Activated T-cell treated with anti-CD3 and anti-CD28 coated beads for 1 hour (primary cell): ENCODE measurements around the gene FAM184A.
"Not testable (repeated sequence)": the region's sequence is repeated elsewhere in the genome, so short reads cannot be mapped to it uniquely, and the experiment has no call there.

Source experiments
- DNase-seq: peaks from one replicate; pipeline ENCODE4 v3.0.0-alpha.2; 2020; ENCODE audit warnings: low read depth

FAM184A gene

DNA sequence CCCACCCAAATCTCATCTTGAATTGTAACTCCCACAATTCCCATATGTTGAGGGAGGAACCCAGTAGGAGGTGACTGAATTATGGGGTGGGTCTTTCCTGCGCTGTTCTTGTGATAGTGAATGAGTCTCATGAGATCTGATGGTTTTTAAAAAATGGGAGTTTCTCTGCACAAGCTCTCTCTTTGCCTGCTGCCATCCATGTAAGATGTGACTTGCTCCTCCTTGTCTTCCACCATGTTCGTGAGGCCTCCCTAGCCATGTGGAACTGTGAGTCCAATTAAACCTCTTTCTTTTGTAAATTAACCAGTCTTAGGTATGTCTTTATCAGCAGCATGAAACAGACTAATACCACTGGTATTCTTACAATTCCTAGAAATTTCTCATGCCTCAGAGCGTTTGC lies 69.2 kb downstream of the FAM184A start:
- not testable (repeated sequence) for DNase-seq

- no peak for DNase-seq
Measured at GRCh38 chr6:119006974-119007373, 71.5 kb downstream of the FAM184A start.

DNA sequence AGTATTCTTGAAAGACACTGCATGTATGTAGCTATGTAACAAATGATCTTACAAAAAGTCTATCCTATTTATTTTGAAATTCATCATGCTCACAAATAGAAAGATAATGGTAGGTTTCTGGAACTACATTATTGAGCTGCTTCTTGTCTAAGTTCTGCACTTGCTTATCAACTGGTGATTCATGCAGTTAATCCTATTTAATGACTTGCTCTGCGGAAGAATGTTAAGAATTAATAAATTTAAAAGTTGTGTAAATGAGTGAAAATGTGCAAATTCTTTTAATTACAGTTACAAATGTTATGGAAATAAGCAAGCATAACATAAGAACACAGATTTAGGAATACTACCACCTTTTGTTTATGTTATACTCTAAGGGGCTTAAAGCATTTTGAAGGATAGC lies 76.4 kb downstream of the FAM184A start:
- DNase-seq, result no peak

DNA sequence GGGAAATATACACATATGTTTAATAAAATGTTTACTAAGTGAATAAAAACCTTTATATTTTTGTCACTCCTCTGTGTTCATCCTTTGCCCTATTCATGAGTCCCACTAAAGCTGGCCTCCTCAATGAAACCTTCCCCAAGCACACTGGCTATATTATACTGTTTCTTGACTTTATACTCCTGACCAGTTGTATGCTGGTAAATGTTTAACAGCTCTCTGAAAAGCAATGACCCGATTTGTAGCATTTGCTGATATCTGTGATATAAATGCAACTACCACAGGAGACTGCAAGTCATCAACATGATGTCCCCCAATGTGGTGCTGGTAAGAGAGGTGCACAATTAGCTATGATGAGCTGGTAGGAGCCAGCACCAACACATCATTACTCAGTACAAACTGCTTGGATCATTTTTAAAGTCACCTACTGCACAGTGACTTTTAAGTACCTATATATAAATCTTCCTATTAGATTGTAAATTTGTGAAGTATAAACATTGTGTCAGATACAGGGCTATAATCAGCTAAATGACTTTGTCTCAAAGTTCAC lies 78.9 kb downstream of the FAM184A start:
- no peak for DNase-seq

- not testable (repeated sequence) for DNase-seq
Measured at GRCh38 chr6:118997426-118997825, 81.0 kb downstream of the FAM184A start.

- DNase-seq, result no peak
Measured at GRCh38 chr6:118996289-118996820, 82.1 kb downstream of the FAM184A start.

DNA sequence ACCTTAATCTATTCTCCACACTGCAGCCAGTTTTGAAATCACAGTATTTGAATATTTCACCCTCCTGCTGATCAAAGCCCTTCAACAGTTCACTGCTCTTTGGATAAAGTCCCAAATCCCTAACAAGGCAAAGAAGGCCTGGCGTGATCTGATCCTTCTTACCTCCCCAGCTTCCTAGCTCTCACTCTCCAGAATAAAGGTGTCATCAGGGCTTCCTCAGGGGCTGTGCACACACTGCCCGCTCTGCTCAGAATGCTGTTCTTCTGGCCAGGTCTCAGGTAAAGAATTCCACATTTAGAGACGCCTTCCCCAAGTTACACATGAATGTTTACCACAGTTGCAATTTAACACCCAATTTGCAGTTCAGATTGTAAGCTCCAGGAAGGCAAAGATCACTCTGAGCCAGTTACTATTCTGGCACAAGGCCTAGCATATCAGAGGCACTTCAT lies 84.6 kb downstream of the FAM184A start:
- DNase-seq, result no peak

DNA sequence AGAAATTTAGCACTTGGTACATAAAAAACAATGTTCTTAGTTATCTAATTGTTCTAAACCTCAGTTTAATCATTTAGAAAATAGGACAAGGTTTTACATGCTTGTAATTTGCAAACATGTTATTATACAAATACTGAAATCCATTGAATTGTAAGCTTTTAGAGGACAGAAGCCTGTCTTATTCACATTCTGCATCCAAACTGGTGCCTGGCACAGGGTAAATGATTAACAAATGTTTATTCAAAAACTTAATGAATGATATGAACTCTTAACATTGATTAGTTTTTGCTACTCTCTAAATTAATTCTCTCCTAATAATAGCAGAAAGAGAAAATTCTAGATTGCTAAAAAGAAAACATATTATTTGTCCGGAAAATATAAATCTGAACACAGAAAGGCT lies 85.1 kb downstream of the FAM184A start:
- no peak for DNase-seq

GRCh38 chr6:118992186-118992795 lies 86.2 kb downstream of the FAM184A start:
- no peak for DNase-seq

DNA sequence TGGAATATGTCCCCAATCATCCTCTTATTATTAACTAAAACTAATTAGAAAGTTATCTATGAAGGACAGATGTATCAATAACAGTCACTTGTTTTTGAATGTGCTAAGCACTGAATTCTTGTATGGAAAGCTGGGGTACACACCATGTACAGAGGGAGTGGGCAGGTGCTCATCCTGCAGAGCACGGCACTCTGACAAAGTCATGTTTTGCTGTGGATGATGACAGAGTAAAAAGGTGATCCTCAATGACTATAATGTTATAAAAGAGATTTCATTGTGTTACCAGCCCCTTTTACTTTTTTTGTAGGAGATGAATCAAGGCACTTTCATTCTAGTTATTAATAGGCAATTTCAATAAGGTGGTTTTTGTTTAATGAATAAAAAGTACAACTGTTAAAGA lies 92.2 kb downstream of the FAM184A start:
- DNase-seq, result no peak

GRCh38 chr6:118985123-118985830 lies 93.2 kb downstream of the FAM184A start:
- no peak for DNase-seq

- DNase-seq, result no peak
Measured at GRCh38 chr6:118984342-118984741, 94.1 kb downstream of the FAM184A start.

DNA sequence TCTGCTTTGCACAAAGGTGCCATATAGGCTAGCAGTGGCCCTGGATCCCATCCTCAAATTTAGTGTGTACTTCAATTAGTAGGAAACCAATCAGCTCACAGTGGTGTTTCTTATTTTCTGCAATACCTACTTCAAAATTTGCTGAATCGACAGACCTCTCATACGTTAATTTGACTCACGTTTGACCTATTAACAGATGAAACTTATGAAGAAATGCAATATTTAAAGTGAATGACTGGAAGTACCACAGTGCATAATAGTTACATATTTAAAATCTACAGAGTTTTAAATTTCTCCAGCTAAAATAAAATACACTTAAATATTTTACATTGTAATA lies 95.9 kb downstream of the FAM184A start:
- DNase-seq, result no peak

DNA sequence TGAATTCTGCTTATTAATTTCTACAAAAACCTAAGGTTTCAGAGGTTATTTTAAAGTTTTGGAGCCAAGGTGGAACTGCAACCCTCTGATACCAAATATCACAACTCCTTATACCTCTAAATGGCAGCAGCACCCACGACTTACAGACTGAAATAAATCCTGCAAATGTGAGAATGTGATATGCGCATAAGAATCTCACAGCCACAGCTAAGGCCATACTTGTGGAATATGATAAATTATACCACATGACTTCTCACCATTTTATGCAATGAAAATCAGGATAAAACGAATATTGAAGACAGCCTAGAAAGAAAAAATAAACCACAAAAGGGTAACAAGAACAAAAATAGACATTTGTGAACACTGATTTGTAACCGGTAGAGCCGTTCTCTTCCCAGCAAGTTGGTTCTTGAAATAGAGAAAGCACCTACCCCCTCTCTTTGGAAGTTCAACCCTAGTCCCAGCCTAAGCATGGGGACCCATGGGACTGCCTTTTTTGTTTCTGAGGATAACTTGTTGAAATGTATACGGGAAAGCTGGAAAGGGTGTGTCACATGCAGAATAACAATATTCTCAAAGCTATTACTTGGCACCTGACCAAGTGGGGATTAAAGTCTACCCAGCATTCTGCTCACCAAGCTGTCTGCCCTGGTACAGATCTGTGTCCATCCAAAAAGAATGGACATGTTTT lies 96.4 kb downstream of the FAM184A start:
- no peak for DNase-seq

DNA sequence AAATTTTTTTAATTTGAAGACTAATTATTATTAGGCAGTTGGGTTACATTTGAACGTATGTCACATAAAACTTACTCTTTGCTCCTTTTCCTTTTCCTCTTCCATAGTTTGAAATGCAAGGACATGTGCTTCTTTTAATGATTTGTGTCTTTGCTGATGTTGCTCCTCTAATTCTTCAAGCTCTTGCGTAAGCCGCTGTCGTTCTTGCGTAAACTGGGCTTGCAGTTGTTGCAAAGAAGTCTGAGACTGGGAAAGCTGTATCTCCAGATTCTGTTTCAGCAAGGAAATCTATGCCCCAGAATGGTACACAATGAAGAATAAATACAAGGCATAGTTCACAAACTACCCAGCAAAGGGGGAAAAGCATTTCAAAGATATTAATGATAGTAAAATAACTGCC lies 98.4 kb downstream of the FAM184A start:
- no peak for DNase-seq

- DNase-seq, result no peak
Measured at GRCh38 chr6:118974790-118975189, 103.7 kb downstream of the FAM184A start.

- DNase-seq, result no peak
Measured at GRCh38 chr6:118971682-118972081, 106.8 kb downstream of the FAM184A start.

GRCh38 chr6:118970866-118971265 lies 107.6 kb downstream of the FAM184A start:
- DNase-seq, result no peak

GRCh38 chr6:118968416-118968815 lies 110.0 kb downstream of the FAM184A start:
- no peak for DNase-seq

DNA sequence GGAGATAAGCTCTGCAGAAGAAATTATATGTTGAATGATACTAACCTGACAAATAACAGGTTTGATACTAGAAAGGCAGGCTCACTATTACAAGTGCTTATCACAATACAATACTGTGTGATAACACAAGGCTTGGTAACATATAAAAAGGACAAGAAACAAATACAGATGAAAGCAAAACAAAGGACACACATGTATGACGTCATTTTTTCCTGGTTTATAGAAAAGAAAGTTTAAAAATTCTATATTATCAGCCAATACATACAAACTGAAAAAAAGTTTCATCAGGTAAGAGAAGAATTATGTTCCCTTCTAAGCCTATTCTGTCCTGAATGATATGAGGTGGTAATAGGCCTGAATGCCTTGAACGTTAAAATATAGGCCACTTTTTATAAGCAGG lies 111.2 kb downstream of the FAM184A start:
- DNase-seq, result no peak

DNA sequence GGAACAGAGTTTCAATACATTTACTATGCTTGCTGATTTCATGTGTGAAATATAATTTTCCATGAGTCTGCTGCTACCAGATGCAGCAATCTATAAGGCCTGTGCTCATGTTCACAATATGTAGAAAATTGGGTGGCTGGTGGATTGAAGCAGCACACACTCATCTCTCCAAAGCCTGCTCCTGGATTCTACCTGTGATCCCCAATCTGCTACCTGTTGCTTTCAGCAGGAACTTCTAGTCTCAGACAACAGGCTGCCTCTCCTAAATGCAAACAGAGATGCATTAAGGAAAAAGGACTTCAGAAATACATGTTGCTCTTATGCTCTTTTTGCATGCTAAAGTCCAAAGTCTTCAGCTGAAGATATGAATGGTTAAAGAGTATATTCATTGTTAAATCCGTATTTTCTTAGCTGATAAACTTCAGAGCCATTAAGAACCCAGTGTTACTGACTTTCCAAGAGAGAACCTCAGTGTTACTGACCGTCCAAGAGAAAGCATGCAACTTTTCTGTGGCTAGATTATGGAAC lies 112.6 kb downstream of the FAM184A start:
- DNase-seq, result no peak

- no peak for DNase-seq
Measured at GRCh38 chr6:118965371-118965770, 113.1 kb downstream of the FAM184A start.

DNA sequence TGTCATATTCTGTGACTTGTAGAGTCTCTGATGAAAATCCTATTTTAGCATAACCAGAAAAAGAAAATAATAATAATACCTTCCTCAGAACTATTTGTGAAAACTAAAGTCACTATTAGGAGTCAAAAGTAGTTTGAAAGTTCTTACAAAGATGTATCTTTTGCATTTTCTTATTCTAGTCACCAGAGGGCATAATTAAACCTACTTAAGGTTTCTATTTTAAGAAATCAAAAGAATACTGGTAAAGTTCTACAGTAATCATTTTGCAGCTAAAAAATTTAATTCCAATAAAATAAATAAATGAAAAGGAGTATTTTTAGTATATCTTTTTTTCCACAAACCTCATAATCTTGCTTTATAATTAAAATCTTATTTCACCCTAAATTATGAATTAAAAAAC lies 115.5 kb downstream of the FAM184A start:
- DNase-seq, result no peak
